Neutrophil (primary cell): ENCODE data around the gene CENPT.

ENCODE experiments used
- H3K27ac ChIP-seq: fragments of 200-600 bp; sonication (generic); 2 replicates; pipeline ENCODE4 v1.5.1; 2016; ENCODE audit warnings: mild to moderate bottlenecking, moderate library complexity
- H3K27me3 ChIP-seq: fragments of 200-600 bp; sonication (generic); 2 replicates; pipeline ENCODE4 v1.6.0; 2016; ENCODE audit warnings: mild to moderate bottlenecking
- H3K36me3 ChIP-seq: fragments of 200-600 bp; sonication (generic); 2 replicates; pipeline ENCODE4 v1.5.1; 2017
- H3K4me1 ChIP-seq, 2 experiments: fragments of 200-600 bp in 1 of 2; sonication (generic) in 1 of 2; 1 replicate in 1 of 2; 2 replicates in 1 of 2; pipeline versions ENCODE4 v1.5.1 to v1.6.1; 2013 to 2016; ENCODE audit warnings: low read depth in 1 of 2, low read length in 1 of 2, mild to moderate bottlenecking in 1 of 2, moderate library complexity in 1 of 2; ENCODE audit not compliant: control insufficient read depth in 1 of 2, insufficient read depth in 1 of 2
- H3K4me3 ChIP-seq, 2 experiments: fragments of 200-600 bp in 1 of 2; sonication (generic) in 1 of 2; 1 replicate in 1 of 2; 2 replicates in 1 of 2; pipeline ENCODE4 v1.5.1; 2013 to 2016; ENCODE audit warnings: low read depth in 1 of 2, low read length in 1 of 2, mild to moderate bottlenecking in 1 of 2, moderate library complexity in 1 of 2
- H3K9me3 ChIP-seq: fragments of 200-600 bp; sonication (generic); 2 replicates; pipeline ENCODE4 v1.5.1; 2016
- CTCF ChIP-seq: fragments of 200-600 bp; sonication (generic); IDR thresholded peaks from 2 replicates; pipeline ENCODE4 v1.5.1; 2016; ENCODE audit warnings: antibody characterized with exemption

The CENPT gene

GRCh38 chr16:67853670-67854069, 6.2 kb upstream of the CENPT start:
- no peaks in the 10 kb centered on the region for H3K36me3 ChIP-seq
- H3K4me1 ChIP-seq: peaks cover 0 to 4% of the 10 kb centered on the region in 2 experiments

DNA sequence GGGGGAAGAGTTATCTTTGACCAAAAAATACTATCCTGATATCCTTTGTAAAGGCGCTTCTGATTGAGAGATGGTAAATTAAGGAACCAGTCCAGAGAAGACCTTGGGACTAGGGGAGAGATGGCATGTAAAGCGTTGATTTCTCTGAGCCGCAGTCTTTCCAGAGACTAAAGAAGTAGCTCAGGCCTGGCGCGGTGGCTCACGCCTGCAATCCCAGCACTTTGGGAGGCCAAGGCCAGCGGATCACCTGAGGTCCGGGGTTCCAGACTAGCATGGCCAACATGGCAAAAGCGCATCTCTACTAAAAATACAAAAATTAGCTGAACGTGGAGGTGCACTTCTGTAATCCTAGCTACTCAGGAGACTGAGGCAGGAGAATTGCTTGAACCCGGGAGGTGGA, 625 bp upstream of the CENPT start:
- no peaks in the 10 kb centered on the region for H3K9me3 ChIP-seq
- H3K36me3 ChIP-seq: no peaks in the 10 kb centered on the region
- H3K4me3 ChIP-seq: no peak overlapping the region
- peaks cover 30 to 44% of the 10 kb centered on the region in 2 experiments for H3K4me1 ChIP-seq
- H3K27ac ChIP-seq: no peak overlapping the region
- no peaks in the 10 kb centered on the region for H3K27me3 ChIP-seq
- no peak for TF ChIP-seq CTCF

More at GRCh38 chr16:67853670-67854069, 6.2 kb upstream of the CENPT start:
- no peak overlapping the region for H3K4me3 ChIP-seq
- H3K9me3 ChIP-seq: no peaks in the 10 kb centered on the region
- H3K27me3 ChIP-seq: no peaks in the 10 kb centered on the region
- TF ChIP-seq CTCF: no peak
- no peak overlapping the region for H3K27ac ChIP-seq

DNA sequence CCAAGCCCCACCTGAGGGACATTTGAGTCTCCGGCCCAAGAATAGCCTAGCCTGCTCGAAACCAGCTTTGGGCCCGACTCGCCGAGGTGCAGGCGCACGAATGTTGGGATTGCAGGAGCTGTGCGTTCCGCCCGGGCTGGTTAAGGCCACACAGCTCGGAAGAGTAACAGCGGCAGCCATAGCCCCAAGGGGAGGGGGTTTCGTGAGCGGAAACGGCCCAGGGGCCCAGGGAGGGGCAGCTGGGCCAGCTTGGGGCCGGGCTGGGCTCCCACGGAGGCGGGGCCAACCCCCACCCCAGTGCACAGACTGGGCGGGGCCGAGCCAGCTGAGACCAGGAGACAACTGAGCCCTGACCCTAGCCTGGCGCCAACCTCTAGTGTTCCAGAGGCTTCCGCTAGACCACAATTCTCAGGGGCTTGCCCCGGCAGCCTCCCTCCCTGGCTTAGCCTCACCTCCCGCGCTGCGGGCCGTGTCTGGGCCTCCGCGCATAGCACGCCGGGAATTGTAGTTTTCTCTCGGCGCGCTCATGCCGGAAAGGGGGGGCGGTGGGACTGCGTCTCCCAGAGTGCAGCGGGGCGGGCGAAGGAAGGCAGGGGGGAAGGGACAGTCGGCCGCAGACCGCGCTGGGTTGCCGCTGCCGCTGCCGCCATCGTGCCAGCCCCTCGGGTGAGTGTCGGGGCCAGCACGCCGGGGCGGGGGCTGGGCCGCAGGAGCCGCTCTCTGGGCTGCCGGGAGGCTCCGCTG, 1.0 kb downstream of the CENPT start, which contains the start of gene NUTF2:
NUTF2 (plus strand) TSS at position 614 of the 744 bp plus-strand sequence. CDS start 18,198 bp downstream, outside the sequence.
- Histone ChIP-seq H3K27ac (peak within 1 kb of the TSS; percentile 85), H3K9me3 (no peaks in the 10 kb centered on the region), H3K36me3 (no peaks in the 10 kb centered on the region), H3K4me3 (peak within 1 kb of the TSS; percentile 95 to 97), H3K27me3 (no peaks in the 10 kb centered on the region), H3K4me1 (peaks cover 39 to 55% of the 10 kb centered on the region in 2 experiments)
- TF ChIP-seq CTCF: no peak

- Histone ChIP-seq H3K36me3 (no peaks in the 10 kb centered on the region), H3K9me3 (no peaks in the 10 kb centered on the region), H3K27ac (peak overlapping the region; percentile 85), H3K27me3 (no peaks in the 10 kb centered on the region), H3K4me3 (peak overlapping the region; percentile 95 to 97), H3K4me1 (peaks cover 41 to 59% of the 10 kb centered on the region in 2 experiments)
- TF ChIP-seq CTCF: no peak
Measured at GRCh38 chr16:67846063-67846319, 1.5 kb downstream of the CENPT start.

DNA sequence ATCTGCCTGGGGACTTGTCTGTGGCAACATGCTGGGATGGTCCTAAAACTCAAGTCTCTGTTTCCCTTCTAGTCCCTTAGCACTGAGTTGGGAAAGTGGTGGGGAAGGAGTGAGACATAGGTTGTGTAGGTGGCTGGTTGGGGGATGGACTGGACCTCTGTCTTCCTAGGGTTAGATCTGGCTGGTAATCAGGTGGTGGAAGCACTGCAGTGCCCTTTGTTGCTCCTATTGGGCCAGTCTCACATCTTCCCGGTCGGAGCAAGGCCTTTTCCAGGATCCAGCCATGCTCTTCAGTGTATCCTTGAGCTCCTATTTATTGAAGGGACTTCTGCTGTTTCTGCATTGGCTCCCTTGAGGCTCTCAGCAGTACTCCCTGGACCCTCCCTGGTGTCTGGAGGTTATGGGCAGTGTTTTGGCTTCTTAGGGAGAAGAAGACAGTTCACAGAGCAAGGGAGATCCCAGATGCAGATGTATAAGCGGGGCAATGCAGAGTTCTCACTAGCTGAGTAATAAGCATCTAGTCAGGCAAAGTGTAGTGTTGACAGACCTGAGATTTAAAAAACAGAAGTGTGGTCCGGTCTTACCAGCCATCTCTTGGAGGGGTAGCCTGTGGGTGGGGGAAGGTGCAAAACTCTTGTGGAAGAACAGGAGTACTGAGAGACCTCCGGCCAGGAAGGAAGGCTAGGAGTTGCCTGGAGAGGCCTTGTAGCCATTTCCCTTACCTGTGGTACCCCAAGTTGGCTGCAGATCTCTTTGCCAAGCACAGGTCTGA, 2.0 kb downstream of the CENPT start:
- peak overlapping the region; percentile 95 to 97 for H3K4me3 ChIP-seq
- TF ChIP-seq CTCF: no peak
- H3K4me1 ChIP-seq: peaks cover 41 to 59% of the 10 kb centered on the region in 2 experiments
- peak overlapping the region; percentile 85 for H3K27ac ChIP-seq
- no peaks in the 10 kb centered on the region for H3K36me3 ChIP-seq
- H3K9me3 ChIP-seq: no peaks in the 10 kb centered on the region
- H3K27me3 ChIP-seq: no peaks in the 10 kb centered on the region
